ENCODE results near the gene YTHDF2.
A peak's percentile ranks its signal among the peaks of the same experiment; 100 is the strongest.
"Not testable (repeated sequence)": the region's sequence is repeated elsewhere in the genome, so short reads cannot be mapped to it uniquely, and the experiment has no call there.

Gene YTHDF2

GRCh38 chr1:28736450-28737306 is at the start of gene YTHDF2:
YTHDF2 (plus strand) TSS chr1:28736940; CDS start chr1:28737121, 181 bp downstream.
- DNase-seq, result peak; percentile 100

- DNase-seq, result not testable (repeated sequence)
Observed at GRCh38 chr1:28691627-28692026, 45.1 kb upstream of the YTHDF2 start.

- no peak for DNase-seq
Observed at GRCh38 chr1:28703629-28704028, 33.1 kb upstream of the YTHDF2 start.

- DNase-seq, result no peak
Observed at GRCh38 chr1:28716336-28716735, 20.4 kb upstream of the YTHDF2 start.

GRCh38 chr1:28718166-28718565 is 18.6 kb upstream of the YTHDF2 start:
- DNase-seq, result no peak

GRCh38 chr1:28718586-28719331 is 18.0 kb upstream of the YTHDF2 start:
- DNase-seq, result no peak

GRCh38 chr1:28719332-28719619 is 17.5 kb upstream of the YTHDF2 start:
- DNase-seq, result no peak

GRCh38 chr1:28720376-28720775 is 16.4 kb upstream of the YTHDF2 start:
- DNase-seq, result no peak

GRCh38 chr1:28721927-28722326 is 14.8 kb upstream of the YTHDF2 start:
- DNase-seq, result not testable (repeated sequence)

- not testable (repeated sequence) for DNase-seq
Observed at GRCh38 chr1:28725365-28725764, 11.4 kb upstream of the YTHDF2 start.

- DNase-seq, result no peak
Observed at GRCh38 chr1:28735961-28736449, 735 bp upstream of the YTHDF2 start.

GRCh38 chr1:28737307-28738132 is 780 bp downstream of the YTHDF2 start:
- peak; percentile 32 for DNase-seq

GRCh38 chr1:28740118-28740517 is 3.4 kb downstream of the YTHDF2 start:
- no peak for DNase-seq

- peak; percentile 25 for DNase-seq
Observed at GRCh38 chr1:28744184-28744583, 7.4 kb downstream of the YTHDF2 start.

- DNase-seq, result no peak
Observed at GRCh38 chr1:28745653-28746173, 9.0 kb downstream of the YTHDF2 start.

- DNase-seq, result no peak
Observed at GRCh38 chr1:28750330-28750729, 13.6 kb downstream of the YTHDF2 start.

GRCh38 chr1:28750771-28751294 is 14.1 kb downstream of the YTHDF2 start:
- not testable (repeated sequence) for DNase-seq

GRCh38 chr1:28751315-28752060 is 14.7 kb downstream of the YTHDF2 start:
- DNase-seq, result no peak

- DNase-seq, result no peak
Observed at GRCh38 chr1:28755701-28756100, 19.0 kb downstream of the YTHDF2 start.

GRCh38 chr1:28756846-28757245 is 20.1 kb downstream of the YTHDF2 start:
- no peak for DNase-seq

GRCh38 chr1:28758420-28758819 is 21.7 kb downstream of the YTHDF2 start:
- DNase-seq, result no peak

GRCh38 chr1:28759257-28759656 is 22.5 kb downstream of the YTHDF2 start:
- DNase-seq, result no peak

Data from suppressor macrophage treated with lipopolysaccharide for 4 hours (primary cell).